Uterus (tissue), 4 donors: ENCODE results near the gene DEDD2. TPM values are rescaled to one million over a fixed set of nuclear protein-coding genes. Genes with fewer than 3 reads are reported as not detected.

ENCODE experiments used
- DNase-seq, 2 donors: peaks; one replicate each; pipeline ENCODE4 v3.0.0-alpha.2; 2019 to 2020
- H3K27ac ChIP-seq, 2 donors: fragments of 200-600 bp; sonication (generic); 1 replicate in 1 of 2; 2 replicates in 1 of 2; pipeline ENCODE4 v1.5.1; 2016 to 2018
- H3K27me3 ChIP-seq, 2 donors: fragments of 200-600 bp; sonication (generic); one replicate each; pipeline ENCODE4 v1.5.1; 2018 to 2019; ENCODE audit warnings: control low read depth in 1 of 2
- H3K36me3 ChIP-seq, 2 donors: fragments of 200-600 bp; sonication (generic); one replicate each; pipeline ENCODE4 v1.5.1; 2019; ENCODE audit warnings: control low read depth in 1 of 2
- H3K4me1 ChIP-seq, 2 donors: fragments of 200-600 bp; sonication (generic); one replicate each; pipeline ENCODE4 v1.5.1; 2018 to 2019; ENCODE audit warnings: control low read depth in 1 of 2
- H3K4me3 ChIP-seq, 2 donors: fragments of 200-600 bp; sonication (generic); 1 replicate in 1 of 2; 2 replicates in 1 of 2; pipeline ENCODE4 v1.5.1; 2018 to 2019; ENCODE audit warnings: mild to moderate bottlenecking in 1 of 2
- H3K9me3 ChIP-seq, 2 donors: fragments of 200-600 bp; sonication (generic); one replicate each; pipeline ENCODE4 v1.5.1; 2019; ENCODE audit warnings: control low read depth in 1 of 2
- CTCF ChIP-seq, 4 experiments: fragments of 200-600 bp in 2 of 4; fragments of 450-650 bp in 2 of 4; sonication (generic) in 2 of 4; IDR thresholded peaks; one replicate each; pipeline ENCODE4 v1.5.1; 2016 to 2019; ENCODE audit warnings: antibody characterized with exemption in 4 of 4, mild to moderate bottlenecking in 2 of 4, moderate library complexity in 1 of 4
- POLR2A ChIP-seq, 2 donors: fragments of 450-650 bp; IDR thresholded peaks; one replicate each; pipeline ENCODE4 v1.6.1; 2016; ENCODE audit warnings: antibody characterized with exemption in 2 of 2, mild to moderate bottlenecking in 1 of 2, moderate library complexity in 1 of 2
- intact Hi-C: fragments of 100-400 bp; cut with DNase I; formaldehyde crosslinking; loops from one replicate; pipeline ENCODE4 v1.15.1; 2023; ENCODE audit warnings: low total_unique reads
- total RNA-seq, 4 donors: library from RNA; depleted of rRNA in 3 of 4; stranded (reverse); fragments of >200 nt in 3 of 4; gene quantifications; one replicate each; pipeline versions ENCODE4 v1.1.0 to v1.2.4, GENCODE V29; 2014 to 2023
- donor health status: DM: yes; HTN: yes; CAD: no.

Gene DEDD2
- total RNA-seq, 4 donors from 2014 or later, result 8.2 to 127 (median 23.0) TPM

- H3K36me3 ChIP-seq, result no peaks in the 10 kb centered on the region
- no peaks in the 10 kb centered on the region for H3K4me1 ChIP-seq
- H3K27me3 ChIP-seq, result no peaks in the 10 kb centered on the region
- H3K4me3 ChIP-seq, result no peak overlapping the region
- no peak for TF ChIP-seq CTCF (IDR thresholded peaks at IDR 0.05)
- no peak for TF ChIP-seq POLR2A (IDR thresholded peaks at IDR 0.05)
- no peak overlapping the region for H3K27ac ChIP-seq
- intact Hi-C loops, result no loop called here
- no peak for DNase-seq
- H3K9me3 ChIP-seq, result no peaks in the 10 kb centered on the region
Observed at GRCh38 chr19:42206871-42207755, 10.4 kb downstream of the DEDD2 start.

DNA sequence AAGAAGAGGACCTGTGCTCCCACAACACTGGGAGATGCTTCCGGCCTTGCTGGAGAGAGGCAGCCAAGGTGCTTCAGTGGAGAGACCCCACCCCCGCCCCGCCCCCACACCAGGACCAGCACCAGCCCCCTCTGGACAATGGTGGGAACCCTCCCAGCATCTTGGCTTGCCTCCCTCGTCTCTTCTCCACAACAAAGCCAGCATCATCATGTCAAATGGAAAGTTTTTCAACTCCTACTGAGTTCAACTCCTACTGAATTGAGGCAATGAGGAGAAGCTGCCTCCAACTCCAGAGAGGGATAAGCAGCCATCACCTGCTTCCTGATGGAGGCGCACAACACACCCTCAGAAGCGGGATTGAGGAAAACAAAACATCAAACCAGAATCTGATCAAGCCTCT is 12.8 kb downstream of the DEDD2 start:
- no peaks in the 10 kb centered on the region for H3K36me3 ChIP-seq
- H3K9me3 ChIP-seq, result no peaks in the 10 kb centered on the region
- DNase-seq, result no peak
- H3K27ac ChIP-seq, result no peak overlapping the region
- H3K4me3 ChIP-seq, result no peak overlapping the region
- no peaks in the 10 kb centered on the region for H3K27me3 ChIP-seq
- intact Hi-C loops, result no loop called here
- TF ChIP-seq POLR2A (IDR thresholded peaks at IDR 0.05), result no peak
- TF ChIP-seq CTCF (IDR thresholded peaks at IDR 0.05), result no peak
- no peaks in the 10 kb centered on the region for H3K4me1 ChIP-seq

DNA sequence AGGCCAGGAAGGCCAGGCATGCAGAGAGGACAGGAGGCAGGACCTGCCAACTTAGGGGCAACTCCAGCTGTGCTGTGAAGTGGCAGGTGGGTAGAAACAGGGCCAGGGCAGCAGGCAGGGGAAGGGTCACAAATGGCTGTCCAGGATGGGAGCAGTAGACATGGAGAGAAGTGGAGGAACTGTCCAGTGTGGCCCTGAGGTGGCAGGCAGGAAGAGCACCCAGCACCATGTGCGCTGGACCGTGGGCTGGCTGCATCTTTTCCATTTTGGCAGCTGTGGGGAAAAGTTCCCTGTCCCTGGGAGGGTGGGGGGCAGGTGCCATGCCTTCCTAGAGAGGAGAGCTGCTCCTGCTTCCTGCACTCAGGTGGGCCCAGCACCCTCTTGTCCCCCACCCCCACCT is 13.8 kb downstream of the DEDD2 start:
- Histone ChIP-seq H3K4me1 (no peaks in the 10 kb centered on the region), H3K27ac (no peak overlapping the region), H3K36me3 (no peaks in the 10 kb centered on the region), H3K9me3 (no peaks in the 10 kb centered on the region), H3K27me3 (no peaks in the 10 kb centered on the region), H3K4me3 (no peak overlapping the region)
- TF ChIP-seq CTCF (IDR thresholded peaks at IDR 0.05) (no peak), POLR2A (IDR thresholded peaks at IDR 0.05) (no peak)
- intact Hi-C loops, result no loop called here
- DNase-seq, result no peak

DNA sequence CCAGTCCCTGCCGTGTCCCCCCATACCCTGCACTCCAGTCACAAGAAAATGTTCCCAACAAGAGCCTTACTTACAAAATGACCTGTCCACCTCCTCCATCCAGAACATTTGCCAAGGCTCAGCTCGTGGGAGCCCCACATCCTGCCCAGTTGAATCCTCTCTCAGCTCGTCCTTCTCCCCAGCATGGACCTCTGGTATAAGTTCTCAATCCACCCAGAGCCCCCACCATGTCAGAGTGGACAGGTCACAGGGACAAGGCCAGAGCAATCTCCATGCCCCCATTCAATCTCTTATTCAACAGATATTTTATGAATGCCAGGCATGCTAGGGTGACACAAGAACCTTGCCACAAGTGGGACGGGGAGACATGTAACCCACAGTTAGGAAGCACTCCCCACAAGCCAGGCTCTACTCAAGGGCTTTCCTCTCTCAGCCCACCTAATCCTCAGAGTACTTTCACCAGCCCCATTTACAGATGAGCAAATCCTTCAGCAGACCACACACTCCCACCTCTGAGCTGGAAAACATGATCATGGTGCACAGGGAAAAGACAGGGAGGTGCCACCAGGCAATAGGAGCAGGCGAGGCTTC is 15.1 kb downstream of the DEDD2 start:
- no peak for TF ChIP-seq CTCF (IDR thresholded peaks at IDR 0.05)
- TF ChIP-seq POLR2A (IDR thresholded peaks at IDR 0.05), result no peak
- Histone ChIP-seq H3K36me3 (no peaks in the 10 kb centered on the region), H3K4me1 (no peaks in the 10 kb centered on the region), H3K27me3 (no peaks in the 10 kb centered on the region), H3K27ac (no peak overlapping the region), H3K4me3 (no peak overlapping the region), H3K9me3 (no peaks in the 10 kb centered on the region)
- intact Hi-C loops, result no loop called here
- DNase-seq, result no peak
